SHP77 (cell line): ENCODE measurements around the gene CACNA1F.
"Not testable (repeated sequence)": the region's sequence is repeated elsewhere in the genome, so short reads cannot be mapped to it uniquely, and the experiment has no call there.

Experiments used
- DNase-seq, 2 experiments: peaks; one replicate each; lab custom pipeline; 2025; lab: John Stamatoyannopoulos, UW

Gene CACNA1F

DNA sequence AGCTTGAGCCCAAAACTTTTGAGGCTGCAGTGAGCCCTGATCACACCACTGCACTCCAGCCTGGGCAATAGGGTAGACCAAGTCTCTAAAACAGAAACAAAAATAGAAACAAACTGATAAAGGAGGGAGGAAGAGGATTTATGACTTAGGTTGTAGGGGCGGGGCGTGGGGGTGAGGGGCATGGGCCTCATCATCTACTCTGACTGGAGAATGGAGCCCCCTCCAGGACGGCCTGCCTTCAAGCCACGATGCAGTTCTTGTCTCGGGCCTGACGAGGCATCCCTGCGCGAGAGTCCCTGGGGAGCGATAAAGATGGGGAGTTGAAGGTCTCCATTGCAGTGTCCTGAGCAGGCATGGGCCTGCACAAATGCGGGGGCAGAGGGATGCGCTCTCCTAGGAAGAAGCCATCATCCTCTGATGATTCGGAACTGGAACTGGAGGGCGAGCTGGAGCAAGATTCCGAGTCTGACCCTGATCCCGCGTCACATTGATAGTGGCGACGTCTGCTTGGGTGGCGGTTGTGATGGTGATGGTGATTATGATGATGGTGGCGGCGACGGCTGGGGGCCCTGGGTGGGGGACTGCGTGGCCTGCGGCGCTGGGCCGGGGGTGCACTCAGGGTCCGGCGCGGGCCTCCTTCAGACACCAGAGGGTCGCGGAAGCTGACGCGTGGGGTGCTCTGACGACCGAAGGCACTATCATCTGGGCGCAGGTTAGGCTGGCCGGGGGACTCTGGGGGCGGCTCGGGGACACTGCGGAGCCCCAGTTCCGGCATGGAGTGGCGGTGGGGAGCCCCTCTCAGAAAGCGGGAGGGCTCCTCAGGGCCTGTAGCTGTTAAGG lies 57.5 kb downstream of the CACNA1F start:
- no peak for DNase-seq

DNA sequence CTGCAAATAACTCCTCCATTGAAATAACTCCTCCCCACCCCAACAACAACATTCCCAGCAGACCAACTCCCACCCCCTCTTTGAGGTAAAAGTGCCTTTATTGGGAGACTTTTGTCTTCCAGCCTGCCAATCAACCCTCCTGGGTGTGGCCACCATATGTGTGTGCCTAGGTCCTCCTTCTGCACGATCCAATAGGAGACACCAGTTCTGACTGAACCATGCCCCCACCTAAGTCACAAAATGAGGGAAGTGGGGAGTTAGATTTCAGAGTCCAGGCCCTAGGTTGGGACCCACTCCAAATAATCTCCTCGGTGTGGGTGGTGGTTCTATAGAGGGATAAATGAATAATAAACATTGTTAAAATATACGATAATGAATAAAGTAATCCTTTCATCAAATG lies 58.4 kb downstream of the CACNA1F start:
- DNase-seq = no peak

DNA sequence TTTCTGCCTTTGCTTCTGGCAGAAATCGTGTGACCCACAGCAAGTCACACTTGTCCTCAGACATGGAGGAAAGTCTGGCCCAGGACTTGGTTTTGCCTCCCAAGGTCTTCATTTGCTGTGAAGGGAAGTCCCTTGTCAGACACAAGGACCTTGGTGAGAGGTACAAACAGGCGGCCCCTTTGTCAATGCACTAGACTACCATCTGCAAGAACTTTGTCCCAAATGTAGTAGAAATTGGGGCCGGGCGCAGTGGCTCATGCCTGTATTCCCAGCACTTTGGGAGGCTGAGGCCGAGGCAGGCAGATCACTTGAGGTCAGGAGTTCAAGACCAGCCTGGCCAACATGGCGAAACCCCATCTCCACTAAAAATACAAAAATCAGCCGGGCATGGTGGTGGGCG lies 59.6 kb downstream of the CACNA1F start:
- not testable (repeated sequence) for DNase-seq

DNA sequence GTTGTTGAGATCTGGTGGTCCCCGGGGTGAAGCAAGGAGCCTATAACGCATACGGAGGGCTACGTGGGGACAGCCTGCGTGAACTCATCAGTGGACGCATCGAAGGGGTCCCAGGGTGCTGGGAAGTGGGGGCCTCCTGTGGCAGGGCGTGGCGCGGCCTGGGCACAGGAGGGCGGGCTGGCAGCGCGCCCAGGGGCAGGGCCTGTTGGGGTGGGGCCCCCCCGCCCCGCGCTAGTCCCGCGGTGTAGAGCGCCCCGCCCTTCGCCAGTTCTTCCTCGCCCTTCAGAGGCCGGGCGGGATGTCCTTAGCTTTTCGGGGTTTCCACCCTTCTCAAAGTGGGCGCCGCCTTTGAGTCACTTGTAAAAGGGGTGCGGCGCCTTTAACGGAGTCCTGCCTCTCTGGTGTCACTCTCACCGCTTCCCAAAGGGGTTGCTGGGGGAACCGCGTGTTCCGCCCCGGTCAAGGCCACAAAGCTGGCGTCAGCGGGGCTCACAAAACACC lies 60.8 kb downstream of the CACNA1F start:
- DNase-seq = peak; percentile 20 to 32

DNA sequence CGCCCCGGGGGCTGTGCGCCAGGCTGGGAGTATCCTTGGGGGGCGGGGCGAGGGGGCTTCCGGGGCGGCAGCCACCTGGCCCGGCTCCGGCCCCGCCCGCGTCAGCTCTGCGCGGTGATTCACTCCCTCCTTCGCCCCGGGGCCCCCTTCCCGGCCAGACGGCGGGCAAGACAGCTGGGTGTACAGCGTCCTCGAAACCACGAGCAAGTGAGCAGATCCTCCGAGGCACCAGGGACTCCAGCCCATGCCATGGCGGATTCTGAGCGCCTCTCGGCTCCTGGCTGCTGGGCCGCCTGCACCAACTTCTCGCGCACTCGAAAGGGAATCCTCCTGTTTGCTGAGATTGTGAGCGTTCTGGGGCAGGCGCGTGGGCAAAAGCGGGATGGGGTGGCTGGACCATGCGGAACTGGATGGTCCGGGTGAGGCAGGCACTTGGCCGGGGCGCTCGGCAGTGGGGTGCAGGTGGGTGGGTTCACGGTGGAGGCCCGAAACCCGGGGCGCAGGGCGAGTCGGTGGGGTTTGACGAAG lies 61.3 kb downstream of the CACNA1F start, which contains the start of gene PLP2:
TSS of gene PLP2 (plus strand) at position 147 of the 528 bp plus-strand sequence. CDS start at position 250, 103 bp downstream.
- peak; percentile 10 to 24 for DNase-seq

DNA sequence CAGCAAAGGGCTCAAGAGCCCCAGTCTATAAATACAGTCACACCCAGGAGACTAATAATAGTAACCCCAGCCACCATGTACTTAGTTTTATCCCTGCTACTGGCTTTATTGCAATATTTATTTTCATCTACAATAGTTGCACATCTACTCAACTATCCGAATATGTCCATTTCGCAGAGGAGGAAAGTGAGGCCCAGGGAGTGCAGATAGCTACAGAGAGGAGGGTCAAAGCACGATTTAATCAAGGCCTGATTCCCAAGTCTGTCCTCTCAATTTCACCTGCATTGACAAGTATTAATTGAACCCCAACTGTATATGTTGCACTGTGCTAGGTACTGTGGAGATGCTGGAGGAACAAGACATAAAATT lies 65.4 kb downstream of the CACNA1F start:
- DNase-seq = no peak

DNA sequence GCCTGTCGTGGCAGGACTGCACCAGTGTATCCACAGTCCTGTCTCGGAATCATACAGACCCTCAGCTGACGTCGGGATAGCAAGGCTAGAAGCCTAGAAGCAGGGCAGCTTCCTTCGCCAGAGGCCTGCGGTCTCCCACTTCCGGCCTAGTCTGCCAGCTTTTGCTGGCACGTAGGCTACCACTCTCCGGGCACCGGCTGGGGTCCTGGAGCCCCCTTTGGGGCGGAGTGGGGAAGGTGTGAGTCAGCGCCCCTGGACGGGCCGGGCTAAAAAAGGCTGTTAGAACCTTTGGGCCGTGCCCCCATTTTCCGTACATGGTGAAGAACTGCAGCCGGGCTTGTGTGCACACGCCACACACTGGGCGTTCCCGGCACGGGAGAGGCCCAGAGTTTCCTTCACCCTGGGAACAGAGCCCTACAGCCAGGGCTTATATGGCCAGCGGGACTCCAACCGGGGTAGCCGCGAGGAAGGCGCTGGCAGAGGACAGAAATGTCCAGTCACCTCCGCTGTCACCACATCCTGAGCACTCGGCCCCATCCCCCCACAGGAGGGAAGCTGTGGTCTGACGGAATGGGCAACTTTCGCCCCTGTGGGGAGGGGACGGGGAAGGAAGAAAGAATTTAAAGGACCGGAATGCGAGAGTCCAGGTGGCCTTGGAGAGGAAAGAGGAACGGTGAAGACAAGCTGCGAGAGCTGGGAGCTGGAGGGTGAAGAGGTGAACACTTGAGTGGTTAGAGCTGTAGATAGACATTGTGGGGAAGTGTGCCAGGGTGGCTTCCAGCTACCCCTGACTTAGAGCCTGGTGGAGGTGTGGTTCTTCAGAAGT lies 66.0 kb downstream of the CACNA1F start:
- peak; percentile 24 to 34 for DNase-seq

DNA sequence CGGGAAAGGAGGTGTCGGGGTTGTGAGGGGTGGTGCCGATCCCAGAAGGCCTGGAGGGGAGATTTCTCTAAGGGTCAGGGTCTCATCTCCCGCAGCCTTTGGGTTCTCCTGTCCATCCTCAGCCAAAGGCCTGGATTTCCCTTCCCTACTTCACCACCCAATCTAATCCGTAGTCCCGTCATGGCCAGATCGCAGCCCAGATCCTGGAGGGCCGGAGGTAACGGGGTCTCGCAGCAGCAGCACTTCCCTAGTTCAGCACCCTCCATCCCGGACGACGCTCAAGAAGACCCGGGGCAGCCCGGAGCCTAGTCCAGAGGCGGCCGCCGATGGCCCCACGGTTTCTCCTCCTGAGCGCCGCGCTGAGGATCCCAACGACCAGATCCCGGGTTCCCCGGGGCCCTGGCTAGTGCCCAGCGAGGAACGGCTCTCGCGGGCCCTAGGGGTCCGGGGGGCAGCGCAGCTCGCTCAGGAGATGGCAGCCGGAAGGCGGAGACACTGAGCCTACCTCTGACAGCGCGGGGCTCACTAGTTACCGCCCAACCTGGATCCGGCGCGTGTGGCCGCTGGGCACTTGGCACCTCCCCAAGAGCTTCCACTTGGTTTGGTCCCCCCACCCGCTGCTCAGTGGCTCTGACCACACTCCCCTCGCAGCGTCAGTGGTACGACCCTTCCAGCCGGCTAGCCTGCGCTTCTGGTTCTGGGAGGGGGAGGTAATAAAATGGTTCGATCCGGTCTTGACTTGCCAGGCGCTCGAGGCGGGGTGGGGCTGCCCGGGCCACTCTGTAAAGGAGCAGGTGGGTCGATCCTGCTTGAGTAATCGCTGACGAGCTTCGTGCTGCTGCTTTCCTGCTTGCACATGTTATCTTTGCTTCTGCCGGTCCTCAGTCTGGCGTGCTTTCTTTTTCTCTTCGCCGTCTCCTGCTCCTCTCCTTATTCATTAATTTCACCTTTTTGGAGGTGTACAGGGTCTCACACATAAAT lies 66.9 kb downstream of the CACNA1F start:
- DNase-seq = peak; percentile 82 to 84

DNA sequence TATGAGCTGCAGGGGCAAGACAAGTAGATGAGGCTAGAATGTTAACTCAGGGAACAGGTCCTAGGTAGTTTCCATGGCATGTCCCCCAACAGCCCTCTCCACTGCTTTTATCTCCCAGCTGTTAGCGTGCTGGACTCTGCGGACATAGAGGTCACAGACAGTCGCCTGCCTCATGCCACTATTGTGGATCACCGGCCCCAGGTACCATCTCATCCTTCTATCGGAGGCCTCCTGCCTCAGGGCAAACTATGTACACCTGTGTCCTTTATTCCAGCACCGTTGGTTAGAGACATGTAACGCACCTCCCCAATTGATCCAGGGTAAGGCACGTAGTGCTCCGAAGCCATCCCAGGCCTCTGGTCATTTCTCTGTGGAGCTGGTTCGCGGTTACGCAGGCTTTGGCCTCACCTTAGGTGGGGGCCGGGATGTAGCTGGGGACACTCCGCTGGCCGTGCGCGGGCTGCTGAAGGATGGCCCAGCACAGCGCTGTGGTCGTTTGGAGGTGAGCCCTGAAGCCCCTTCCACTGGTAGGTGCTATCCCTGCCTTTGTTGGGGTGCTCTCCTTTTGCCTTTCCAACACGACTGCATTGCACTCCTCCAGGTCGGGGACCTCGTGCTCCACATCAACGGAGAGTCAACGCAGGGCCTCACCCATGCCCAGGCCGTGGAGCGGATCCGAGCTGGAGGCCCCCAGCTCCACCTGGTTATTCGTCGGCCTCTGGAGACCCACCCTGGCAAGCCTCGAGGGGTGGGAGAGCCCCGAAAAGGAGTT lies 68.4 kb downstream of the CACNA1F start:
- DNase-seq = no peak

DNA sequence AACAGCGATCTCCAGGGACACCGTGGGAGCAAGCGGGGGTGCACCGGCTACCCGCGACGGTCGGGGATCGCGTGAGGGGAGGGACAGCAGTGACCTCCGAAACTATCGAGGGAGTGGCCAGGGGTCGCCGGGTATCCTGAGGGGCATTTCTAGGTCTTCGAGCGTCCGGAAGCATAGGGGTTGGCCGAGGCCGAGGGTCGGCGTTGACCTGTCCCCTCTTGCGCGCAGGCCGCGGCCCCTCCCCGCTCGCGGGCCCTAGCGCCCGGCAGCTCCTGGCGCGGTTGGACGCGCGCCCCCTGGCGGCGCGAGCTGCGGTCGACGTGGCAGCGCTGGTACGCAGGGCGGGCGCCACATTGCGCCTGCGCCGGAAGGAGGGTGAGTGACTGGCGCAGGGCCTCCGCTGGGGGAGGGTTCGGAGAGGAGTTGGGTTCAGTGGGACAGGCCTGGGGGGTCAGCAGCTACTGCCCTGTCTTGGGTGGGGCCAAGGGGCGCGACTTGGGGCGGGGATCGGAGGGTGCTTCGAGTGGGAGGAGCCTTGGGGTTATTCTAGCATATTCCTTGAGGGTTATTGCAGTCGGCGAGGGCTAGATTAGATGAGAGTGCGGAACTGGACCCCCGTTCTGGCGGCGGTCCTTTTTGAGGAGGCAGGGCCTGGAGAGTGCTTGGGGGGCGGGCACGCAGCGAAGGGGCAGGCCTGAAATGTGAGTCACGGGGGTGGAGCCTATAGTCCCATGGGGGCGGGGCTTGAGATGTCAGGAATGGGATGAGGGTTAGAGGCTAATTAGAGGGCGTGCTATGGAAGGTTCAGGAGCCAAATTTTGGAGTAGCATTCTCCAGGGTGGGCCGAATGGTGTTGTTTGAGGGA lies 69.4 kb downstream of the CACNA1F start:
- peak; percentile 62 to 69 for DNase-seq

DNA sequence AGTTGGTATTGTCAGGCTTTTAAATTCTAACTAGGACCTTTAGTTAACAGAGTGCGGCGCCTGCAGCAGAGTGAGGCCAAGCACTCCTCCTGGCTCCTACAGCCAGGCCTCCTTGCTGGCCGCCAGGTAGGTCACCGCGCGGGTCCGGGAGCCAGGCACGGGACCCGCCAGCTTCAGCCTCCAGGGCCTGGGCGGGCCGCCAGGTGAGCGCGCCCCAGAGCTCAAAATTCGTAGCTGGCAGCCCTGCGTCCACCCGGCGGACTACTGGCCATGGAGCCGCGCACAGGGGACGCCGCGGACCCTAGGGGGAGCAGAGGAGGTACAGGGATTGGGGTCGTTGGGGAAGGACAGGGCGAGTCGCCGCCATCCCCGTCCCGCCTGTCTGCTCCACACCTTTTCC lies 70.5 kb downstream of the CACNA1F start, which contains the start of gene MAGIX:
TSS of gene MAGIX (plus strand) at position 139 of the 400 bp plus-strand sequence. CDS start at position 271, 132 bp downstream.
- DNase-seq = no peak

DNA sequence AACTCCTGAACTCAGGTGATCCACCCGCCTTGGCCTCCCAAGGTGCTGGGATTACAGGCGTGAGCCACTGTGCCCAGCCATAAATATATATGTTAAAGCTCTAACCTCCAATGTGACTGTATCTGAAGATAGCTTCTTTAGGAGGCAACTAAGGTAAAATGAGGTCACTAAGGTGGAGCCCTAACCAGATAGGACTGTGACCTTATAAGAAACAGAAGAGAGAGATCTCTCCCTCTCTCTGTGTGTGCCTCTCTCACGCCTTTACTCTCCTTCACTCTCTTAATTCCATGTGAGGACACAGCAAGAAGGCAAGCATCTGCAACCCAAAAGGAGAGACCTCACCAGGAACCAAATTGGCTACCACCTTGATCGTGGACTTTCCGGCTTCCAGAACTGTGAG lies 71.5 kb downstream of the CACNA1F start:
- no peak for DNase-seq

DNA sequence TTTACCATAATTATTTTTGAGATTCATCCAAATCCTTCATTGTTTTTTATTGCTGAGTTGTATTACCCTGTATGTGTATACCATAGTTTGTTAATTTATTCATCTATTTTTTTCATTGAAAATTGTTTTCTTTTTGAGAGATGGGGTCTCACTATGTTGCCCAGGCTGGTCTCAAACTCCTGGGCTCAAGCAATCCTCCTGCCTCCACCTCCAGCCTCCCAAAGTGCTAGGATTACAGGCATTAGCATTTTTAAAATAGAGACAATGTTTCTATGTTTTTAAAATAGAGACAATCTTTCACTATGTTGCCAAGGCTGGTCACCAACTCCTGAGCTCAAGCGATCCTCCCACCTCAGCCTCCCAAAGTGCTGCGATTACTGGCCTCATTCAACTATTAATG lies 72.2 kb downstream of the CACNA1F start:
- DNase-seq = no peak

DNA sequence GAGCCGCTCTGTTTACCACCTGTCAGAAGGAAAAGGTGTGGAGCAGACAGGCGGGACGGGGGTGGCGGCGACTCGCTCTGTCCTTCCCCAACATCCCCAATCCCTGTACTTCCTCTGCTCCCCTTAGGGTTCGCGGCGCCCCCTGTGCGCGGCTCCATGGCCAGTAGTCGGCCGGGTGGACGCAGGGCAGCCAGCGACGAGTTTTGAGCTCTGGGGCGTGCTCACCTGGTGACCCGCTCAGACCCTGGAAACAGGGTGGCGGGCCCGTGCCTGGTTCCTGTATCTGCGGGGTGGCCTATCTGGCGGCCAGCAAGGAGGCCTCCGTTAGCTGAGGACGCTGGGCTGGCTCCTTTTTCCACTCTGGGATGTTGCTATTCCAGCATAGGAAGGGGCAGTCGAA lies 75.9 kb downstream of the CACNA1F start:
- DNase-seq = no peak

DNA sequence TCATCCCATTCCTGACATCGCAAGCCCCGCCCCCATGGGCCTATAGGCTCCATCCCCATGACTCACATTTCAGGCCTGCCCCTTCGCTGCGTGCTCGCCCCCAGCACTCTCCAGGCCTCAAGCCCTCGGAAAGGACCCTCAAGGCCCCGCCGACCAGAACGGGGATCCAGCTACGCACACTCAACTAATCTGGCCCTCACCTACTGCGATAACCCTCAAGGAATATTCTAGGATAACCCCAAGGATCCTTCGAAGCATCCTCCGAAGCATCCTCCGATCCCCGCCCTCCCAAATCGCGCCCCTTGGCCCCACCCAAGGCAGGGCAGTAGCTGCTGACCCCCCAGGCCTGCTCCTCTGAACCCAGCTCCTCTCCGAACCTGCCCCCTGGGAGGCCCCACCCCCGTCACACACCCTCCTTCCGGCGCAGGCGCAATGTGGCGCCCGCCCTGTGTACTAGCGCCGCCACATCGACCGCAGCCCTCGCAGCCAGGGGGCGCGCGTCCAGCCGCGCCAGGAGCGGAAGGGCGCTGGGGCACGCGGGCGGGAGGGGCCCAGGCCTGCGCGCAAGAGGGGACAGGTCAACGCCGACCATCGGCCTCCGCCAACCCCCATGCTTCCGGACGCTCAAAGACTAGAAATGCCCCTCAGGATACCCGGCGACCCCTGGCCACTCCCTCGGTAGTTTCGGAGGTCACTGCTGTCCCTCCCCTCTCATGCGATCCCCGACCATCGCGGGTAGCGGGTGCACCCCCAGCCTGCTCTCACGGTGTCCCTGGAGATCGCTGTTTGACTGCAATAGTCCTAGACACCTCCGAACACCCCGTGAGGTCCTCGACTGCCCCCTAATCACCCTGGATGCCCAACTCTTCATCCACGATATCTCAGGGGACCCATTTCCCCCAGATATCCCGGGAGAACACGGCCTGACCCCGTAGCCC lies 77.0 kb downstream of the CACNA1F start:
- DNase-seq = peak; percentile 54 to 82

DNA sequence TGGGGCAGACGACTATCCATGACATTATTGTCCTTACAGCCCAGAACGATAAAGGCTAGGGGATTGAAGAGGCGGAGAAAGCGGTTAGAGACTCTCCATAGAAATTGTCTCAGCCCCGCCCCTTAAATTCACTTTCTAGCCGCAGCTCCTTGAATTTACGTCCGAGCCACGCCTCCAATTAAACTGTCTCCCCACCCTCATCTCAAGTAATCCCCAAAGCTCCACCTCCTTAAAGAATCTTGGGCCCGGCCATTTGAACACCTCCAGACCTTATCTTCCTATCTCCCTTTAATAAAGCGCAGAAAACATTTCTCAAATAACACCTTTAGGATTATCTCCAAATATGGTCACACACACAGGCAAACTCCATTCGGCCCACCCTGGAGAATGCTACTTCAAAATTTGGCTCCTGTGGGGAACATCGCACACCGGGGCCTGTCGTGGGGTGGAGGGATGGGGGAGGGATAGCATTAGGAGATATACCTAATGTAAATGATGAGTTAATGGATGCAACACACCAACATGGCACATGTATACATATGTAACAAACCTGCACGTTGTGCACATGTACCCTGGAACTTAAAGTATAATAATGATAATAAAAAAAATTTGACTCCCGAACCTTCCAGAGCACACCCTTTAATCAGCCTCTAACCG lies 77.8 kb downstream of the CACNA1F start:
- DNase-seq = no peak
